Progenitor cell of endocrine pancreas (in vitro differentiated cells): ENCODE measurements around the gene FOXK1. TPM values are rescaled to one million over a fixed set of nuclear protein-coding genes. Genes with fewer than 3 reads are reported as not detected.
A peak's percentile ranks its signal among the peaks of the same experiment; 100 is the strongest.

Experiments
- DNase-seq: peaks from one replicate; pipeline ENCODE4 v3.0.0; 2021; ENCODE audit warnings: low spot score; ENCODE audit not compliant: unreplicated experiment
- H3K27ac Mint-ChIP-seq: 2 replicates; pipeline ENCODE4 v1.8.0; 2021; ENCODE audit warnings: mild to moderate bottlenecking, moderate library complexity, mixed read lengths
- H3K27me3 Mint-ChIP-seq: 2 replicates; pipeline ENCODE4 v1.8.0; 2021; ENCODE audit warnings: mixed read lengths
- H3K36me3 Mint-ChIP-seq: 2 replicates; pipeline ENCODE4 v1.8.0; 2022; ENCODE audit warnings: mixed read lengths; ENCODE audit not compliant: insufficient read depth
- H3K4me1 Mint-ChIP-seq: 2 replicates; pipeline ENCODE4 v1.8.0; 2021; ENCODE audit warnings: low read depth, mixed read lengths
- H3K4me3 Mint-ChIP-seq: 2 replicates; pipeline ENCODE4 v1.8.0; 2021; ENCODE audit warnings: low read depth, mild to moderate bottlenecking, moderate library complexity, mixed read lengths
- H3K9me3 Mint-ChIP-seq: 2 replicates; pipeline ENCODE4 v1.8.0; 2021; ENCODE audit warnings: low read depth, mixed read lengths
- CTCF ChIP-seq: fragments of 200-600 bp; sonication (generic); IDR thresholded peaks from one replicate; pipeline ENCODE4 v1.5.0; 2021; ENCODE audit warnings: antibody characterized with exemption, mild to moderate bottlenecking; ENCODE audit not compliant: unreplicated experiment
- total RNA-seq: library from RNA; stranded (reverse); gene quantifications from 2 replicates; pipeline ENCODE4 v1.2.1, GENCODE V29; 2021

Gene FOXK1
- total RNA-seq, 1 donor from 2014 or later = 47.6 TPM

- Mint-ChIP-seq H3K36me3 (peaks cover 28% of the 10 kb centered on the region), H3K9me3 (no peaks in the 10 kb centered on the region), H3K27me3 (no peaks in the 10 kb centered on the region), H3K4me1 (peaks cover 54% of the 10 kb centered on the region), H3K27ac (peak overlapping the region; percentile 99), H3K4me3 (peak overlapping the region; percentile 43)
- peak; percentile 92 for DNase-seq
- no peak for TF ChIP-seq CTCF
Observed at GRCh38 chr7:4744391-4745264, 62.5 kb downstream of the FOXK1 start.

- peaks cover 51% of the 10 kb centered on the region for H3K4me1 Mint-ChIP-seq
- no peak for DNase-seq
- H3K9me3 Mint-ChIP-seq = no peaks in the 10 kb centered on the region
- peak overlapping the region; percentile 35 for H3K4me3 Mint-ChIP-seq
- peak overlapping the region; percentile 99 for H3K27ac Mint-ChIP-seq
- H3K36me3 Mint-ChIP-seq = peaks cover 28% of the 10 kb centered on the region
- no peak for TF ChIP-seq CTCF
- no peaks in the 10 kb centered on the region for H3K27me3 Mint-ChIP-seq
Observed at GRCh38 chr7:4745265-4745919, 63.3 kb downstream of the FOXK1 start.

- no peaks in the 10 kb centered on the region for H3K27me3 Mint-ChIP-seq
- H3K4me3 Mint-ChIP-seq = no peak overlapping the region
- DNase-seq = no peak
- peak overlapping the region; percentile 99 for H3K27ac Mint-ChIP-seq
- H3K36me3 Mint-ChIP-seq = peaks cover 27% of the 10 kb centered on the region
- no peak for TF ChIP-seq CTCF
- H3K4me1 Mint-ChIP-seq = peaks cover 49% of the 10 kb centered on the region
- H3K9me3 Mint-ChIP-seq = no peaks in the 10 kb centered on the region
Observed at GRCh38 chr7:4745971-4746919, 64.2 kb downstream of the FOXK1 start.

GRCh38 chr7:4747013-4747412 lies 64.9 kb downstream of the FOXK1 start:
- no peak for TF ChIP-seq CTCF
- Mint-ChIP-seq H3K4me1 (peaks cover 44% of the 10 kb centered on the region), H3K4me3 (no peak overlapping the region), H3K9me3 (no peaks in the 10 kb centered on the region), H3K36me3 (peaks cover 22% of the 10 kb centered on the region), H3K27me3 (no peaks in the 10 kb centered on the region), H3K27ac (peak overlapping the region; percentile 89)
- no peak for DNase-seq

- TF ChIP-seq CTCF = no peak
- no peak for DNase-seq
- peak overlapping the region; percentile 72 for H3K27ac Mint-ChIP-seq
- H3K36me3 Mint-ChIP-seq = peaks cover 17% of the 10 kb centered on the region
- peaks cover 39% of the 10 kb centered on the region for H3K4me1 Mint-ChIP-seq
- no peak overlapping the region for H3K4me3 Mint-ChIP-seq
- H3K9me3 Mint-ChIP-seq = no peaks in the 10 kb centered on the region
- H3K27me3 Mint-ChIP-seq = no peaks in the 10 kb centered on the region
Observed at GRCh38 chr7:4747746-4748145, 65.7 kb downstream of the FOXK1 start.
